HG03135 (cell line): Measurements from ENCODE around the gene INTS6.
A peak's percentile ranks its signal among the peaks of the same experiment; 100 is the strongest.

Source experiments
- ATAC-seq: cut with Tn5 transposase; IDR thresholded peaks from one replicate; pipeline ENCODE4 v1.9.1; 2021; ENCODE audit warnings: mild to moderate bottlenecking, moderate library complexity; ENCODE audit not compliant: unreplicated experiment

The INTS6 gene

GRCh38 chr13:51452361-51453206 lies at the start of gene INTS6:
Gene INTS6, minus strand, starts transcription at chr13:51453036. Its CDS starts 511 bp downstream, at chr13:51452525.
- ATAC-seq, result peak; percentile 77

GRCh38 chr13:51502153-51502651 lies 49.4 kb upstream of the INTS6 start:
- peak; percentile 92 for ATAC-seq

GRCh38 chr13:51501592-51502152 lies 48.8 kb upstream of the INTS6 start:
- ATAC-seq, result peak; percentile 33

GRCh38 chr13:51501096-51501495 lies 48.3 kb upstream of the INTS6 start:
- no peak for ATAC-seq

GRCh38 chr13:51500687-51501086 lies 47.9 kb upstream of the INTS6 start:
- ATAC-seq, result no peak

- no peak for ATAC-seq
Observed at GRCh38 chr13:51499841-51500240, 47.0 kb upstream of the INTS6 start.

GRCh38 chr13:51495316-51495715 lies 42.5 kb upstream of the INTS6 start:
- ATAC-seq, result no peak

- ATAC-seq, result no peak
Observed at GRCh38 chr13:51494156-51494555, 41.3 kb upstream of the INTS6 start.

GRCh38 chr13:51488212-51488611 lies 35.4 kb upstream of the INTS6 start:
- no peak for ATAC-seq

- ATAC-seq, result no peak
Observed at GRCh38 chr13:51481656-51482055, 28.8 kb upstream of the INTS6 start.

GRCh38 chr13:51479199-51479523 lies 26.3 kb upstream of the INTS6 start:
- ATAC-seq, result no peak

GRCh38 chr13:51478418-51479198 lies 25.8 kb upstream of the INTS6 start:
- ATAC-seq, result no peak

- ATAC-seq, result no peak
Observed at GRCh38 chr13:51477653-51478324, 25.0 kb upstream of the INTS6 start.

- no peak for ATAC-seq
Observed at GRCh38 chr13:51477149-51477548, 24.3 kb upstream of the INTS6 start.

- no peak for ATAC-seq
Observed at GRCh38 chr13:51475727-51476501, 23.1 kb upstream of the INTS6 start.

GRCh38 chr13:51469790-51470189 lies 17.0 kb upstream of the INTS6 start:
- ATAC-seq, result no peak

GRCh38 chr13:51467730-51468129 lies 14.9 kb upstream of the INTS6 start:
- no peak for ATAC-seq

- no peak for ATAC-seq
Observed at GRCh38 chr13:51465124-51465523, 12.3 kb upstream of the INTS6 start.

- ATAC-seq, result no peak
Observed at GRCh38 chr13:51457086-51457815, 4.4 kb upstream of the INTS6 start.

- ATAC-seq, result no peak
Observed at GRCh38 chr13:51456510-51456909, 3.7 kb upstream of the INTS6 start.
